Progenitor cell of endocrine pancreas (in vitro differentiated cells): ENCODE measurements around the gene SLC2A11. TPM values are rescaled to one million over a fixed set of nuclear protein-coding genes. Genes with fewer than 3 reads are reported as not detected.
A peak's percentile ranks its signal among the peaks of the same experiment; 100 is the strongest.
"Not testable (repeated sequence)": the region's sequence is repeated elsewhere in the genome, so short reads cannot be mapped to it uniquely, and the experiment has no call there.

Experiments used
- DNase-seq: peaks from one replicate; pipeline ENCODE4 v3.0.0; 2021; ENCODE audit warnings: low spot score; ENCODE audit not compliant: unreplicated experiment
- H3K27ac Mint-ChIP-seq: 2 replicates; pipeline ENCODE4 v1.8.0; 2021; ENCODE audit warnings: mild to moderate bottlenecking, moderate library complexity, mixed read lengths
- H3K27me3 Mint-ChIP-seq: 2 replicates; pipeline ENCODE4 v1.8.0; 2021; ENCODE audit warnings: mixed read lengths
- H3K36me3 Mint-ChIP-seq: 2 replicates; pipeline ENCODE4 v1.8.0; 2022; ENCODE audit warnings: mixed read lengths; ENCODE audit not compliant: insufficient read depth
- H3K4me1 Mint-ChIP-seq: 2 replicates; pipeline ENCODE4 v1.8.0; 2021; ENCODE audit warnings: low read depth, mixed read lengths
- H3K4me3 Mint-ChIP-seq: 2 replicates; pipeline ENCODE4 v1.8.0; 2021; ENCODE audit warnings: low read depth, mild to moderate bottlenecking, moderate library complexity, mixed read lengths
- H3K9me3 Mint-ChIP-seq: 2 replicates; pipeline ENCODE4 v1.8.0; 2021; ENCODE audit warnings: low read depth, mixed read lengths
- CTCF ChIP-seq: fragments of 200-600 bp; sonication (generic); IDR thresholded peaks from one replicate; pipeline ENCODE4 v1.5.0; 2021; ENCODE audit warnings: antibody characterized with exemption, mild to moderate bottlenecking; ENCODE audit not compliant: unreplicated experiment
- total RNA-seq: library from RNA; stranded (reverse); gene quantifications from 2 replicates; pipeline ENCODE4 v1.2.1, GENCODE V29; 2021

Gene SLC2A11
- total RNA-seq, 1 donor from 2014 or later: 39.7 TPM

- H3K27ac Mint-ChIP-seq: peak overlapping the region; percentile 67
- no peak for TF ChIP-seq CTCF
- peaks cover 20% of the 10 kb centered on the region for H3K4me1 Mint-ChIP-seq
- DNase-seq: no peak
- no peaks in the 10 kb centered on the region for H3K9me3 Mint-ChIP-seq
- peaks cover 1% of the 10 kb centered on the region for H3K36me3 Mint-ChIP-seq
- peak overlapping the region; percentile 34 for H3K4me3 Mint-ChIP-seq
- H3K27me3 Mint-ChIP-seq: no peaks in the 10 kb centered on the region
Measured at GRCh38 chr22:23912293-23912903, 54.7 kb downstream of the SLC2A11 start.

DNA sequence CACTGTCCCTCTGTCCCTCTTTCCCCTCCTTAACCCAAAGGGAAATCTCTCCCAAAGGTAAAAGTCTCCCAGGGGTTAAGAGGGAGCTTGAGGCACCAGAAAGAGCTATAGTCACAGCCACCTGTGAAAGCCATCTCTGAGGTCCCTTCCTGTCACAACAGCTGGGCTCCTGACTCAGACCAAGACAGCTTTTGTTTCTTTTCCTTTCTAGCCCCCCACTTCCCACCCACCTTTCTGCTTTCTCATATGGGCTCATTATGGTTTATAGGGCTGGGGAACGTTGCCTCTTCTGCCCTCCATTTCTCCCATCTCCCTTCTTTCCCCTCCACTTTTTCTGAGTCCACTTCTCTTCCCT, 55.6 kb downstream of the SLC2A11 start:
- peak overlapping the region; percentile 96 for H3K27ac Mint-ChIP-seq
- peak overlapping the region; percentile 83 for H3K4me3 Mint-ChIP-seq
- no peak for DNase-seq
- peaks cover 20% of the 10 kb centered on the region for H3K4me1 Mint-ChIP-seq
- H3K27me3 Mint-ChIP-seq: no peaks in the 10 kb centered on the region
- no peaks in the 10 kb centered on the region for H3K9me3 Mint-ChIP-seq
- peaks cover 1% of the 10 kb centered on the region for H3K36me3 Mint-ChIP-seq
- no peak for TF ChIP-seq CTCF

- Mint-ChIP-seq H3K27ac (peak overlapping the region; percentile 96), H3K36me3 (peaks cover 1% of the 10 kb centered on the region), H3K4me1 (peaks cover 18% of the 10 kb centered on the region), H3K9me3 (no peaks in the 10 kb centered on the region), H3K27me3 (no peaks in the 10 kb centered on the region), H3K4me3 (peak overlapping the region; percentile 83)
- no peak for TF ChIP-seq CTCF
- peak; percentile 98 for DNase-seq
Measured at GRCh38 chr22:23913661-23914353, 56.1 kb downstream of the SLC2A11 start.

DNA sequence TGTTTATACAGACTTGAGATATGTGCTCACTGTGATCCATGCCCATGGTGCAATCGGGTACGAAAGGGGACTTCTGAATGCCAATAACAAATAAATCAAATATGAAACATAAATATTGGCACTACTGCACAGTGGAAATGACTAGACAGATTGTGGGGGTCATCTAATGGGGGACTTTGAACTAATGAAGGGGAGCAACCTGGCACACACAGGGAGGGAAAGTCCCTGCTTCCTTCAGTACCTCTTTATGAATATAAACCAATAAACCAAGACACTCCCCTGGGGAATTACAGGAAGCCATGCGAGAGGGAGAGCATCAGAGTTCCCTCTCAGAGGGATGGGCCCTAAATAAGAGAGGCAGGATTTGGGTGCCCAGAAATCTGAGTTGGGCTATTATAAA, 57.6 kb downstream of the SLC2A11 start:
- no peak for TF ChIP-seq CTCF
- Mint-ChIP-seq H3K4me1 (peaks cover 11% of the 10 kb centered on the region), H3K36me3 (peaks cover 4% of the 10 kb centered on the region), H3K9me3 (no peaks in the 10 kb centered on the region), H3K27me3 (no peaks in the 10 kb centered on the region), H3K4me3 (no peak overlapping the region), H3K27ac (peak overlapping the region; percentile 73)
- no peak for DNase-seq

GRCh38 chr22:23920267-23920611, 62.6 kb downstream of the SLC2A11 start:
- not testable (repeated sequence) for H3K27me3 Mint-ChIP-seq, H3K4me3 Mint-ChIP-seq, H3K27ac Mint-ChIP-seq, H3K4me1 Mint-ChIP-seq, H3K9me3 Mint-ChIP-seq, DNase-seq
- peaks cover 25% of the 10 kb centered on the region for H3K36me3 Mint-ChIP-seq

- H3K4me3 Mint-ChIP-seq, H3K27me3 Mint-ChIP-seq, DNase-seq, H3K9me3 Mint-ChIP-seq, H3K4me1 Mint-ChIP-seq: not testable (repeated sequence)
- Mint-ChIP-seq H3K36me3 (peaks cover 36% of the 10 kb centered on the region), H3K27ac (peak overlapping the region; percentile 9)
Measured at GRCh38 chr22:23921586-23922201, 64.0 kb downstream of the SLC2A11 start.
